DND-41 (cell line): ENCODE data around the gene CHD1.

ENCODE experiments used
- ATAC-seq: fragments of 200-7000 bp; cut with Tn5 transposase; 3 replicates; pipeline ENCODE4 v1.9.1; 2021; ENCODE audit warnings: low read depth; ENCODE audit not compliant: insufficient read depth
- DNase-seq: peaks from one replicate; pipeline ENCODE4 v3.0.0-alpha.2; 2020
- H2AFZ ChIP-seq: 2 replicates; pipeline ENCODE4 v1.6.0; 2012; ENCODE audit warnings: low read depth, low read length
- H3K27ac ChIP-seq: 2 replicates; pipeline ENCODE4 v1.5.1; 2012; ENCODE audit warnings: low read length, inconsistent platforms
- H3K27me3 ChIP-seq: fragments of 200-600 bp; sonication (generic); 2 replicates; pipeline ENCODE4 v1.6.0; 2012; ENCODE audit warnings: low read length, mild to moderate bottlenecking, inconsistent platforms; ENCODE audit not compliant: insufficient read depth, poor library complexity
- H3K36me3 ChIP-seq: 2 replicates; pipeline ENCODE4 v1.5.1; 2012; ENCODE audit warnings: low read length, inconsistent platforms; ENCODE audit not compliant: insufficient read depth
- H3K4me1 ChIP-seq: 2 replicates; pipeline ENCODE4 v1.5.1; 2012; ENCODE audit warnings: mild to moderate bottlenecking, low read length; ENCODE audit not compliant: insufficient read depth
- H3K4me2 ChIP-seq: 2 replicates; pipeline ENCODE4 v1.6.0; 2012; ENCODE audit warnings: mild to moderate bottlenecking, moderate library complexity, low read length, inconsistent platforms; ENCODE audit not compliant: insufficient read depth
- H3K4me3 ChIP-seq, 2 experiments: fragments of 200-600 bp in 1 of 2; shearing (Covaris generic) in 1 of 2; 2 replicates each; pipeline ENCODE4 v1.5.1; 2012 to 2016; ENCODE audit warnings: inconsistent platforms in 2 of 2, low read length in 2 of 2, mild to moderate bottlenecking in 2 of 2, low read depth in 1 of 2, moderate library complexity in 1 of 2
- H3K79me2 ChIP-seq: 2 replicates; pipeline ENCODE4 v1.6.0; 2012; ENCODE audit warnings: low read length, inconsistent platforms; ENCODE audit not compliant: insufficient read depth
- H3K9ac ChIP-seq: 2 replicates; pipeline ENCODE4 v1.6.0; 2012; ENCODE audit warnings: low read depth, mild to moderate bottlenecking, inconsistent platforms, low read length, moderate library complexity
- H3K9me3 ChIP-seq: 2 replicates; pipeline ENCODE4 v1.5.1; 2012; ENCODE audit warnings: low read length, moderate library complexity, mild to moderate bottlenecking, inconsistent platforms; ENCODE audit not compliant: insufficient read depth, severe bottlenecking
- H4K20me1 ChIP-seq: 2 replicates; pipeline ENCODE4 v1.6.0; 2012; ENCODE audit warnings: low read length; ENCODE audit not compliant: insufficient read depth
- EZH2 ChIP-seq: IDR thresholded peaks from 3 replicates; pipeline ENCODE4 v1.6.1; 2012; ENCODE audit warnings: borderline replicate concordance, low read depth, mild to moderate bottlenecking, moderate library complexity, low read length, inconsistent platforms; ENCODE audit not compliant: severe bottlenecking
- TF ChIP-seq, protein P1 (sequence below): IDR thresholded peaks from 2 replicates; pipeline ENCODE4 v1.5.1; 2012; ENCODE audit warnings: borderline replicate concordance, low read length, moderate library complexity, mild to moderate bottlenecking; ENCODE audit not compliant: poor library complexity, severe bottlenecking; ENCODE audit errors: extremely low read depth

Gene CHD1

DNA sequence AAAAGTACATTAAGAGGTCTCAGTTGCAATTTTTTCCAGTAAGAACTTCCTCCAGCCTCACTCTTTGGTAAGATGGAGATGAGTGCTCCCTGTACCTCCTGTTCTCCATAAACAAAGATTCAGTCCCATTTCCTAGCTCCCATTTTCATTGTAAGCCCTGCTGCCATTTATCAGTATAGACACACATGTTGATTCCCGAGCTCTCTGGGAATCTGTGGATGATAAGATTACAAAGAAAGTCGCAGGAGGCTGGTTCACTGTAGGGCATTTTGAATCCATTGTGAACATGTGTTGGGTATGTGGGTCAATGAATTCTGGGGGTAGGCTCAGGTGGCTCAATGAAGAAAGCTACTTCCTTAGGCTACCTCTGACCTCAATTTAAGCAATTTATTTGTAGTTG is 118.6 kb downstream of the CHD1 start:
- no peak overlapping the region for H3K9ac ChIP-seq
- TF ChIP-seq, protein P1, sequence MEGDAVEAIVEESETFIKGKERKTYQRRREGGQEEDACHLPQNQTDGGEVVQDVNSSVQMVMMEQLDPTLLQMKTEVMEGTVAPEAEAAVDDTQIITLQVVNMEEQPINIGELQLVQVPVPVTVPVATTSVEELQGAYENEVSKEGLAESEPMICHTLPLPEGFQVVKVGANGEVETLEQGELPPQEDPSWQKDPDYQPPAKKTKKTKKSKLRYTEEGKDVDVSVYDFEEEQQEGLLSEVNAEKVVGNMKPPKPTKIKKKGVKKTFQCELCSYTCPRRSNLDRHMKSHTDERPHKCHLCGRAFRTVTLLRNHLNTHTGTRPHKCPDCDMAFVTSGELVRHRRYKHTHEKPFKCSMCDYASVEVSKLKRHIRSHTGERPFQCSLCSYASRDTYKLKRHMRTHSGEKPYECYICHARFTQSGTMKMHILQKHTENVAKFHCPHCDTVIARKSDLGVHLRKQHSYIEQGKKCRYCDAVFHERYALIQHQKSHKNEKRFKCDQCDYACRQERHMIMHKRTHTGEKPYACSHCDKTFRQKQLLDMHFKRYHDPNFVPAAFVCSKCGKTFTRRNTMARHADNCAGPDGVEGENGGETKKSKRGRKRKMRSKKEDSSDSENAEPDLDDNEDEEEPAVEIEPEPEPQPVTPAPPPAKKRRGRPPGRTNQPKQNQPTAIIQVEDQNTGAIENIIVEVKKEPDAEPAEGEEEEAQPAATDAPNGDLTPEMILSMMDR: no peak
- no peak for TF ChIP-seq EZH2
- ATAC-seq (no peak), DNase-seq (no peak)
- H3K9me3 ChIP-seq: peaks cover 5% of the 10 kb centered on the region
- H3K27me3 ChIP-seq: no peaks in the 10 kb centered on the region
- H2AFZ ChIP-seq: no peak overlapping the region
- H3K4me1 ChIP-seq: no peaks in the 10 kb centered on the region
- H4K20me1 ChIP-seq: no peaks in the 10 kb centered on the region
- H3K79me2 ChIP-seq: no peaks in the 10 kb centered on the region
- no peak overlapping the region for H3K27ac ChIP-seq
- H3K4me3 ChIP-seq: no peak overlapping the region
- H3K4me2 ChIP-seq: no peak overlapping the region
- no peaks in the 10 kb centered on the region for H3K36me3 ChIP-seq

DNA sequence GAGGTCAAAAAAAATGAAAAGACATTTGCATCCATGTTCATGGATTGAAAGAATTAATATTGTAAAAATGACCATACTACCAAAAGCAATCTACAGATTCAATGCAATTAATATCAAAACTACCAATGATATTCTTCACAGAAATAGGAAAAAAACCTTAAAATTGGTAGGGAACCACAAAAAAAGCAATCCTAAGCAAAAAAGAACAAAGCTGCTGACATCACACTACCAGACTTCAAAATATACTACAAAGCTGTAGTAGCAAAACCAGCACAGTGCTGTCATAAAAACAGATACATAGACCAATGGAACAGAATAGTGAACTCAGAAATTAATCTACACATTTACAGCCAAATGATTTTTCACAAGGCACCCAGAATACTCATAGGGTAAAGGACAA is 121.0 kb downstream of the CHD1 start:
- Histone ChIP-seq H3K79me2 (no peaks in the 10 kb centered on the region), H3K9ac (no peak overlapping the region), H4K20me1 (no peaks in the 10 kb centered on the region), H3K4me1 (no peaks in the 10 kb centered on the region), H3K4me3 (no peak overlapping the region), H3K36me3 (no peaks in the 10 kb centered on the region), H3K4me2 (no peak overlapping the region), H2AFZ (no peak overlapping the region), H3K27me3 (no peaks in the 10 kb centered on the region), H3K27ac (no peak overlapping the region), H3K9me3 (peaks cover 6% of the 10 kb centered on the region)
- TF ChIP-seq EZH2: no peak
- TF ChIP-seq, protein P1: no peak
- ATAC-seq: no peak
- no peak for DNase-seq

DNA sequence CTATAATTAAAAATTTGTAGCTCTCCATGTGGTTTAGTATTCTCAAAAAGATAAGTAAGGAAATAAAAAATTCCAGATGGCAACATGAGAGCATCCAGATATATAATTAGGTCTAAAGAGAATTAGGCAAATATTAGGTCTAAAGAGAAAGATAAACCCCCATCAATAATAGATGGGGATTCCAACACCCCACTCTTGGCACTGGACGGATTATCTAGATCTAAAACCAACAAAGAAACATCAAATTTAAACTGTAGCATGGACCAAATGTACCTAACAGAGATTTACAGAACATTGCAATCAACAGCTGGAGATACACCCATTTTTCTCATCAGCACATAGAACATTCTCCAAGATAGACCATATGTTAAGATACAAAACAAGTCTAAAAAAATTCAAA is 123.7 kb downstream of the CHD1 start:
- DNase-seq (no peak), ATAC-seq (no peak)
- no peaks in the 10 kb centered on the region for H3K79me2 ChIP-seq
- H2AFZ ChIP-seq: no peak overlapping the region
- TF ChIP-seq EZH2: no peak
- TF ChIP-seq, protein P1: no peak
- H3K36me3 ChIP-seq: no peaks in the 10 kb centered on the region
- no peak overlapping the region for H3K9ac ChIP-seq
- no peaks in the 10 kb centered on the region for H4K20me1 ChIP-seq
- no peaks in the 10 kb centered on the region for H3K4me1 ChIP-seq
- no peak overlapping the region for H3K4me2 ChIP-seq
- H3K27me3 ChIP-seq: no peaks in the 10 kb centered on the region
- peaks cover 6% of the 10 kb centered on the region for H3K9me3 ChIP-seq
- H3K4me3 ChIP-seq: no peak overlapping the region
- no peak overlapping the region for H3K27ac ChIP-seq

DNA sequence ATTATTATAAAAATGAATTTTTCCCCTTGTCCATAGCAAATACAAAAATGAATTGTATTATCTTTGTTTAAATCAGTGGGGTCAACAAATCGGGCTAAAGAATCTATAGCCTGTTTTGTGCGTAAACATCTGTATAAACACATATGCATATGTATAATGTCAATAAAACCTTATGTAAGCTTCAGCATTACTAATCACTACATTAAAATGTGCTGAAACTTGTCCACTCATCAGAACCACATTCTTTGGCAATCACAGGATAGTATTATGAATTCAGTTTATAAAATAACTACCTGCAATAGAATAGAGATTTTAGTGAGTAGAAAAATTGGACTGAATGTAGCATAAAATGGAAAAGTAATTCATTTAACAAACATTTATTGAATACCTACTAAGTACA is 124.7 kb downstream of the CHD1 start:
- Histone ChIP-seq H3K4me3 (no peak overlapping the region), H2AFZ (no peak overlapping the region), H3K9me3 (peaks cover 6% of the 10 kb centered on the region), H3K9ac (no peak overlapping the region), H3K4me2 (no peak overlapping the region), H3K27me3 (no peaks in the 10 kb centered on the region), H3K27ac (no peak overlapping the region), H3K79me2 (no peaks in the 10 kb centered on the region), H3K4me1 (no peaks in the 10 kb centered on the region), H3K36me3 (no peaks in the 10 kb centered on the region), H4K20me1 (no peaks in the 10 kb centered on the region)
- no peak for DNase-seq
- no peak for ATAC-seq
- TF ChIP-seq EZH2: no peak
- TF ChIP-seq, protein P1: no peak
